Activated CD4-positive, alpha-beta memory T cell treated with anti-CD3 and anti-CD28 coated beads, Interleukin-2, amount 10 ng/mL, durations not matched to agents 7 days and 5 days (primary cell): ENCODE results near the gene PWP1. TPM values are rescaled to one million over a fixed set of nuclear protein-coding genes. Genes with fewer than 3 reads are reported as not detected.

Experiments used
- CTCF ChIA-PET: fragments of 350-600 bp; sonication (Branson Sonifier 250); formaldehyde crosslinking; loops from one replicate; lab custom pipeline; 2021; ENCODE audit warnings: antibody characterized with exemption, inconsistent platforms; lab: Charles Lee
- POLR2A ChIA-PET: fragments of 350-600 bp; sonication (Branson Sonifier 250); formaldehyde crosslinking; loops from one replicate; lab custom pipeline; 2021; ENCODE audit warnings: antibody characterized with exemption; lab: Charles Lee
- DNase-seq: peaks from one replicate; pipeline ENCODE4 v3.0.0-alpha.2; 2020
- H3K27ac Mint-ChIP-seq: one replicate; pipeline ENCODE4 v1.8.0; 2021; ENCODE audit warnings: mild to moderate bottlenecking, mixed read lengths
- H3K27me3 Mint-ChIP-seq: one replicate; pipeline ENCODE4 v1.8.0; 2021; ENCODE audit warnings: mixed read lengths
- H3K36me3 Mint-ChIP-seq: one replicate; pipeline ENCODE4 v1.8.0; 2021; ENCODE audit warnings: low read depth, mixed read lengths
- H3K4me1 Mint-ChIP-seq: one replicate; pipeline ENCODE4 v1.8.0; 2021; ENCODE audit warnings: mixed read lengths
- H3K4me3 Mint-ChIP-seq: one replicate; pipeline ENCODE4 v1.8.0; 2021; ENCODE audit warnings: mild to moderate bottlenecking, mixed read lengths
- H3K9me3 Mint-ChIP-seq: one replicate; pipeline ENCODE4 v1.8.0; 2021; ENCODE audit warnings: mixed read lengths
- total RNA-seq, 2 experiments: library from RNA; stranded (reverse); gene quantifications; one replicate each; pipeline ENCODE4 v1.2.3, GENCODE V29; 2021

PWP1 gene
- total RNA-seq, 2 experiments from 2014 or later, result 31.9 to 34.5 TPM

DNA sequence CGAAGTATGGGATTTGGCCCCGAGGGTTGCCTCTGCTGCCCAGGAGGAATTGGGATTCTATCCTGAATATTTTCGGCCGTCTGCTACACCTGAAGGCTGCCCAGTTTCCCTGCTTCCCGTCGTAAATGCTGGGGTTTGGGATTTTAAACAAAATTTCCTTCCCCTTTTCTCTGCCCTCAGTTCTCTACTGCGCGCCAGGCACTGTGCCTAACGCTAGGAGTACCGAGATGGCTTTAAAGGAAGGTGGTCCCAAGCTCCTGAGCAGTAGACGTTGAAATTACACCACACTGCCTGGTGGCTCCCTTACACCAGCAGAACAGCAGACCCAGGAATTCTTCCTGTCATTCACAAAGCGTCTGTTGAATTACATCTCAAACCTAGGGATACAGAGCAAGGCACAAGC is 75.9 kb downstream of the PWP1 start:
- ChIA-PET CTCF (no interaction called here), POLR2A (interaction anchor here (1.3 kb wide), 1 partner anchor 668 kb away, joined by 3 read pairs; the partner anchor contains the start of gene CRY1)
- Mint-ChIP-seq H3K27me3 (peaks cover 4% of the 10 kb centered on the region), H3K36me3 (peaks cover 24% of the 10 kb centered on the region), H3K4me1 (peaks cover 33% of the 10 kb centered on the region), H3K9me3 (no peaks in the 10 kb centered on the region), H3K4me3 (peak overlapping the region; percentile 77), H3K27ac (peak overlapping the region; percentile 53)
- no peak for DNase-seq

Other genes with a start within 250 kb of the PWP1 start
- gene PRDM4, start 75.3 kb downstream of the PWP1 start, total RNA-seq, result 10 to 100 TPM; 34.0 to 36.2 TPM
- gene ASCL4, start 88.9 kb downstream of the PWP1 start, total RNA-seq, result not detected